Kidney capillary endothelial cell (primary cell): ENCODE measurements around the gene TNS4.

Experiments used
- DNase-seq: peaks from one replicate; pipeline ENCODE4 v3.0.0-alpha.2; 2018; ENCODE audit warnings: low spot score

TNS4 gene

GRCh38 chr17:40536295-40537171, 35.1 kb upstream of the TNS4 start:
- DNase-seq, result peak; percentile 74

DNA sequence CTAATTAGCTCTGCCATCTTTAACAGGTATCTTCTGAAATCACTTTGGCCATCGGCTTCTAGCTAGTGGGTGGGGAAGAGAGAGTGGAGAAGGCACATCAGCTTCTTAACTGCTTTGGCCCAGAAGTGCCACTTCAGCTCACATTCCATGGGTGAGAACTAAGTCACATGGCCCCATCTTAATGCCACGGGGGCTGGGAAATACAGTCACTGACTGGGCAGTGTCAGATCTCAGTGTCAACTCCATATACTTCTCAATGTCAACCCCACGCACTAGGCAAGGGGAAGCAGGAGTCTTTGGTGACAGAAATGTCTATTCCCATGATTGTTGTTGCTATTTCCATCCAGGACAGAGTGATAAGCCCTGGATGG, 34.5 kb upstream of the TNS4 start:
- no peak for DNase-seq

DNA sequence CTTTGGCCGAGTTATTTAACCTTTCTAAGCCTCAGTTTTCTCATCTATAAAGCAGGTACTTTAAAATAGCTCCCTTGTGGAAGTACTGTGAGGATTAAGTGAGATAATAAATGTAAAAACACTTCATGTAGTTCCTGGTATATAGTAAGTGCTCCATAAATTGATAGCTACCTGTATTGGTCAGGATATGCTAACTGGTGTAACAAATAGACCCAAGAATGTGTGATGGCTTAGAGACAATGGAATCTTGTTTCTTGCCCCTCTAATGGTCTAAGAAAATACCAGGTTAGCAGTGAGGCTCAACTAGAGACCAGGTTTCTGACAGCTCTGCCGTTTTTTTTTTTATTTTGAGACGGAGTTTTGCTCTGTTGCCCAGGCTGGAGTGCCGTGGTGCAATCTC, 34.0 kb upstream of the TNS4 start:
- no peak for DNase-seq

DNA sequence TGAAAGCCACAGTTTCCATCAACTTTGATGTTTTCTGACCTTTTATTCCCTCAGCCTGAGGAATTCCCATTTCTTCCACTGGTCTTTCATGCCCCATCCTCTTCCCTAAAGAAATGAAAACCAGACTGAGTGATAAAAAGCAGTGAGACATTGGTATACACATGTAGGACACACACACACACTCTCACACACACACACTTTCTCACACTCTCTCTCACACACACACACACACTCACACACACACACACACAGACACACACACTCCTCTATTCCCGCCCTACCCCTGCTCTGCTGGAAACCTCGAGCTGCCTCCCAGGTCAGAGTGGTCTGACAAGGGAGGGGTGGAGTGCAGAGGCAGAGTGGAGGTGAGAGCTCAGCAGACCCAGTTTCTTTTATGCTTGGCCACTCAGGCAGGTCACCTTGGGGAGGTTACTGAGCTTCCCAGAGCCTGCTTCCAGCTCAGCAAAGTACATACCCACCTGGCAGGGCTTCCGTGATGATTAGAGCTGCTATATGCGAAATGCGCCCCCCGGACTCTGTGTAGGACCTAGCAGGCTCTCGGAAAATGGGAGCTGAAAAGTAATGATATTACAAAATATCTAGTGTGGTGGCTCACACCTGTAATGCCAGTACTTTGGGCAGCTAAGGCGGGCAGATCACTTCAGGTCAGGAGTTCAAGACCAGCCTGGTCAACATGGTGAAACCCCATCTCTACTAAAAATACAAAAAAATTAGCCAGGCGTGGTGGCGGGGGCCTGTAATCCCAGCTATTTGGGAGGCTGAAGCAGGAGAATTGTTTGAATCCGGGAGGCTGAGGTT, 33.2 kb upstream of the TNS4 start:
- no peak for DNase-seq

DNA sequence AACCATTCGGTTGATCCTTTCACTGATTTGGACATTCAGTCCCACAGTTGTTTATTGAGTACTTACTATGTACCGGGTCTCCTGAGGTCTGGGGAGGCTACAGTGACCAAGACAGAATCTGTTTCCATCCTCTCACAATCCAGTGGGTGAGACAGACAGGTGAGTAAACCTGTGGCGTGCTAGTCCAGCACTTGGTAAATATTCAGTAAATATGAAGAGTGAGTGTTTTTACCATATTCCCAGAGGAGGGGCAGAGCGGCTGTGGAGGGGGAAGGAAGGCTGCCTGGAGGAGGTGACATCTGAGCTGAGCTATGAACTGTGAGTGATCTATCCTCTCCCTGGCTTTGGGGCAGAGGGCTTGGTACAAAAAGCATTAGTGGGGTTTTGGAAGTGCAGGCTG, 32.5 kb upstream of the TNS4 start:
- DNase-seq, result no peak

- DNase-seq, result no peak
These were observed 31.3 kb upstream of the TNS4 start for GRCh38 chr17:40532520-40533253.

DNA sequence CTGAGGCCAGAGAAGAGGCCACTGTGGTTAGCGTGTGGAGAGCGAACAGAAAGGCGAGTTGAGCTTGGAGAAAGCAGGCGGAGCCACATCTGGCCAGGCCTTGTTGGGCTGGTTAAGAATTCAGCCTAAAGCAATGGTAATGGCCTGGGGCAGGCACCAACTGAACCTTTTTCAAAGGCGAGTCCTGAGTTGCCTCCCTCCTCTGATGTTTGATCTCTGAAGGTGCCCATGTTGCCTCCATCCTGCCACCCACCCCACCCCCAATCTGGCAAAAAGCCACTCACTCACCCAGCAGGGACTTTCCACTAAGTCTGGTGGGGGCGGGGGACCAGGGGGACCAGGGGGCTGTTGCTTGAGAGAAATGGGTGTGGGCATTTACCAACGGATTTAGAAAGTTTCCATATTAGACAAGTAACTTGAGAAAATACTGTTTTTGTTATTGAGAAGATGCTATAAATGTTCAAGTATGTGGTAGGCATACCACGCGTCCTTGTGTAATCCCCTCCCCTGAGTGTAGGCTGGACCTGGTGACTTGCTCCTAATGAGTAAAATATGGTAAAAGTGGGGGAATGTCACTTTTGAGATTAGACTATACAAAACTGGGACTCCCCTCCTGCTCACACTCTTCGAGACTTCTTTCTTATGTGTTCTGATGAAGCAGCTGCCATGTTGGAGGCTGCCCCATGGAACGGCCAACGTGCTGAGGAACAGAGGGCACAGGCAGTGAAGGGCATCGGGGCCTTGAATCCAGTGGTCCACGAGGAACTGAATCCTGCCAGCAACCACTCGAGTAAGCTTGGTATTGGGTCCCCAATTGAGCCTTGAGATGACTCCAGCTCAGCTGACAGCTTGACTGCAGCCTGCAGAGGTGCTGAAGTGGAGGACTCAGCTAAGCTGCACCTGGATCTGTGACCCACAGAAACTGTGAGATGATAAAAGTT, 29.9 kb upstream of the TNS4 start:
- no peak for DNase-seq

GRCh38 chr17:40530531-40530994, 29.1 kb upstream of the TNS4 start:
- no peak for DNase-seq

GRCh38 chr17:40529991-40530390, 28.6 kb upstream of the TNS4 start:
- no peak for DNase-seq

DNA sequence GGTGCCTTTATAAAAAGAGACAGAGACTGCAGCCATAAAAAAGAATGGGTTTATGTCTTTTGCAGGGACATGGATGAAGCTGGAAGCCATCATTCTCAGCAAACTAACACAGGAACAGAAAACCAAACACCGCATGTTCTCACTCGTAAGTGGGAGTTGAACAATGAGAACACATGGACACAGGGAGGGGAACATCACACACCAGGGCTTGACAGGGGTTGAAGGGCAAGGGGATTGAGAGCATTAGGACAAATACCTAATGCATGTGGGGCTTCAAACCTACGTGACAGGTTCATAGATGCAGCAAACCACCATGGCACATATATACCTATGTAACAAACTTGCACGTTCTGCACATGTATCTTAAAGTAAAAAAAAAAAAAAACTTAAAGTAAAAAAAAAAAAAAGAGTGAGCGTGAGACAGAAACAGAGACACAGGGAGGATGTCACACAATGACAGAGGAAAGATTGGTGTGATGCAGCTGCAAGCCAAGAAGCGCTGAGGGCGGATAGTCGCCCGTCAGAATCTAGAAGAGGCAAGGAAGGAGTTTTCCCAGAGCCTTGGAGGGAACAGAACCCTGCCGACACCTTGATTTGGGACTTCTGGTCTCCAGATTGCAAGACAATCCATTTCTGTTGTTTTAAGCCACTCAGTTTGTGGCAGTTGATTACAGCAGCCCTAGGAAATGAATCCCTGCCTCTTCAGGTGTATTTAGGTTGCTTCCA, 27.4 kb upstream of the TNS4 start:
- DNase-seq, result no peak

DNA sequence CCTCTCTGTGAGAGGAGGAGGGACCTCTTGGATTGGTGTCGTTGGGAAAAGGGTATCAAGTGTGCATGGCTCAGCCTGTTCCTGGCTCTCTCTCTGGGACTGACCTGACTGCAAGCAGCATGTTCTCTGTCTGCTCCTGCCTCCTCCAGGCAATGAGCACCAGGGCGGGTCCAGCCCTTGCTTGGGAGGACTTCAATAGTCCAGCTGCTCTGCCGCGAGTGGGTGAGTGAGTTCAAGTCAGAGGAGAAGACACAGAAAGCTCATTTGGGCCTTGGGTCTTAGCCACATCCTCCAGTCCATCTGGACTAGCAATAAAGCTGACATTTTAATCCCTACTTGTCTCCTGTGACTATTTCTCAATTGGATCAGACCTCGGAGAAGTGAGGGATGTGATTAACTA, 25.2 kb upstream of the TNS4 start:
- DNase-seq, result no peak

GRCh38 chr17:40525294-40525693, 23.9 kb upstream of the TNS4 start:
- no peak for DNase-seq

DNA sequence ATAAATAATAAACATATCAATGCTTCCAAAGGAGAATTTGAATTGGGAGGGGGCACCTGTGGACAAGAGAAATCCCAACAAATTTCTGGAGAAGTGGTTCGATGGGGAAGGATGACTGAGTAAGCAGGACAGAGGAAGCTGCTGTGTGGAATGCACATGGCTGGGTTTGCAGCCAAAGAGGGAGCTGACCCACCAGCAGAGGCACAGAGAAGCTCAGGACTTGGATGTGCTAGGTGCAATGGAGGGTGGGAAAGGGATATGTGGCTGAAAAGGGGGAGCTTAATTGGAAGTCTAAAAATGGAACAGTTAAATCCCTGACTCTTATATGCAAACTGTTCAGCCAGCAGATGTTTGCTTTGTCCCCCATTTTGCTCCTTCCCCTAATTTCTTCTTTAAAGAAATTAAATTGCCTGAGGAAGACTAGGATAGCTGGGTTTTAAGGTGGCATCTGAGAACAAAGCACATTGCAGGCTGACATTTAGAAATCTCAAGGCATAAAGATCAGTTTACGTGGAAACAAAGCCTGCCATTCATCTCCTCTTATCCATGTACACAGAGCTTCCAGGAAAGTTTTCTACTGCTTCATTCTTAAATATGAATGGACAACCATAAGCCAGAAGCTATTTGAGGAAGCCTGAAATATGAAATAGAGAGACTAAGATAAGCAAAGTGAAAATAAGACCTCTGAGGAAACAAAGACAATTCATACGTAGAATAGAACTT, 23.0 kb upstream of the TNS4 start:
- no peak for DNase-seq

DNA sequence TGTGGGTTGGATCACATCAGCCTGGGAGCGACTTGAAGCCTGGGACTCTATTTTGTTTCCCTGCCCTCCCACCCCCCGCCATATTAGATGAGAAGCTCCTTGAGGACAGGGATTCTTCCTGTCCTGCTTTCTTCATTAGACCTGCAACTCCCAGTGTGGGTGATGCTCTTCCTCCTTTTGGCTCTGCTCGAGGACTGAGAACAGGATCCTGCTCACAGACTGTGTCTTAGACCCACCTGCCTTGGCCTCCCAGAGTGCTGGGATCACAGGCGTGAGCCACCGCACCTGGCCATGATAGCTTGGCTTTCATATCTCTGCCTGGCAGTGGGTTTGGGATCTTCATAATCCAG, 21.5 kb upstream of the TNS4 start:
- no peak for DNase-seq

DNA sequence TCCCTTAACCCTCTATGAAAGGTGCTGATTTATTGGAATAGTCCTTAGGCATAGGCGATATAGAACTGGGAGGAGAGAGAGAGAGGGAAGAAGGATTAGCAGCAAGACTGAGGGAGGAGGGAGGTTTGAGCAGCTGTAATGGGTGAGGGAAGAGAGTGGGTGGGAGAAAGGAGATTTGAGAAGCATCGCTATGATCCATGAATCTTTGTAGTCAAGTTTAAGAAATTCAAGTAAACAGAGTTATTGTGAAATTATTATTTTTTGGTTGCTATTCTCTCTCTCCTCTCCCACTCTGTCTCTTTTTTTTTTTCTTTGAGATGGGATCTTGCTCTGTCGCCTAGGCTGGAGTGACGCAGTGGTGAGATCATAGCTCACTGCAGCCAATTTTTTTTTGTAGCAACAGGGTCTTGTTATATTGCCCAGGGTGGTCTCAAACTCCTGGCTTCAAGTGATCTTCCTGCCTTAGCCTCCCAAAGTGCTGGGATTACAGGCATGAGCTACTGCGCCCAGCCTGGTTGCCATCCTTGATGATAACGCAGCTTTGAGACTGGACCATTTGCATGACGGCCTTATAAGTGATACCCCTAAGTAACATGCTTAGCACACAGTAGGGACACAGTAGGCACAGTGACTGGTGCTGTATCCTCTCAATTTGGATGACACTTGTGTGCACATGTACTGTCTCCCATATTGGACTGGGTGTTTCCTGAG, 21.0 kb upstream of the TNS4 start:
- DNase-seq, result no peak

DNA sequence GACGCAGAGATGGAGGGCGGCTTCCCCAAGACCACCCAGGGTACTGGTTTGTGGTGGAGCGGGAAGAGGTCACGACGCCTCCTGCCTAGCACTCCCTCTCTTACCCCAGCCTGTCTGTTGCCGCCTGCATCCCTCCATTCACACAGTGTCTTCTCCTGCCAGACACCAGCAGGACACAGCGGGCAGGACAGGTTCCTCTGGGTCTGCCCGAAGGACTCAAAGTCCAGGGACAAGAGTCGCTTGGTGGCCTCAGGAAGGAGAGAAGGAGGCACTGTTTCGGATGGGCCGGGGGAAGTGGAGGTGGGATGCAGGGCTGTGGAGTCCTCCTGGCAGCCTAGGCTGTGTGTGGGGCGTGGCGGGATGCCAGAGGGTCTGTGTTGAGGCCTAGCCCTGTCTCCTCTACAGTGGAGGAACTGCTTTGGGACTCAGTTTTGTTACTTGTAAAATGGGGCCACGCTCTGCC, 19.6 kb upstream of the TNS4 start:
- DNase-seq, result no peak

DNA sequence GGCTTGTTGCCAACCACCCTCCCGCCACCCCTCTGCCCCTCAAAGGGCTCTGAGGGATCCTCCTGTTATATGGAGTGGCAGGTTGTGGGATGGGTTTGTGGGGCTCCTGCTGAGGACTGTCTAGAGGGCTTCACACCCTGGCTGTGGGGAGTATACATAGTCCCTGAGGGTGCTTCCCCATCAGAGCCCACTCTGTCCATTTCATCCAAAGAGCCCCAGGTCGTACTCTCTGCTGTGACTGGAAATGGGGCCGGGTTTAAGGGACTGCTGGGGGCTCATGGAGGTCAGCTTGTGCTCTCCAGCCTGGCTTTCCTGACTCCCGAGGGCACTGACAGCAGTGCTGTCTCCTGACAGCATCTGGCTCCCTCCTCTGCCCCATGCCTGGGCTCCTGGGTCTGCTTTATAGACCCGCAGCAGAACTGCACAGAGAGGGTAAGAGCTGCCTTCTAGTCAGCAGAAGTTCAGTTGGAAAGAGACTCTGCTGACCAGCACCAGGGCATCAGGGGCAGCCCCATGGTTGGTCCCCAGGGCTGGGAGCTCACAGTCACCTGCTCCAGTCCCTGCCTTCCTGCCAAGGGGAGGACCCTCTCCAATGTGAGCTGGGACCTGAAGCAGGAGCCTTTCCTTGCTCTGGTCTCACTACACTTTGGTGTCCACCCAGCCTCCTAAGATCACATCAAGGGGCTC, 17.8 kb upstream of the TNS4 start:
- no peak for DNase-seq

DNA sequence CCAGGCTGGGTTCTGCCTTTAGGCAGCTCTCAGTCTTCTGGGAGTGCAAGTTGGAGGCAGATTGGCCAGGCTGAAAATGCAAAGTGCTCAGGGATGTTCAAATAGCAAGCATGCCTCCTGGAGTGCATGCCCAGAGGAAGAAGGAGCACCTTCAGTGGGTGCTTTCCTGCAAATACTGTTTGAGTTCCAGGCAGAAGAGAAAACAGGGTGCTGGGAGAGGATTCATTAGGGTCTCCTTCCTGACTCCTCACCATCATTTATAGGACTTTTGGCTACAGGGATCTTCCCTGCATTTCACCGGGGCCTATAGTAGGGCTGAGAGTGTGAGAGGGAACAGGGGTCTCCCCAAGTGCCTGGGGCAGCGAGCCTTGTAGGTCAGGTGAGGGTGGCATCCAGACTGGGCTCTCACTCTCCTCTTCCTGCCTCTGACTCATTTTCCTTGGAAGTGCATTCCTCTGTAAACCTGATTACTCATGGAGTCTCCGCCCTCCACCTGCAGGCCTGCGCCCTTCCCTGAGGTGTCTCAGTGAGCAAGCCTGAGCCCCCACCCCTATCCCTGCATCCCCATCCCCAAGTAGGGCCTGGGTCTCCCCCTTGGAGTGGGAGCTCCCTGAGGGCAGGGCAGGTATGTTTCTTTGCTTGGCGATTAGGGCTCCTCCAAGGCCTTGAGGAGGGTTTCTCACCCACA, 17.1 kb upstream of the TNS4 start:
- no peak for DNase-seq
